Uterus (tissue), 2 donors: ENCODE results near the gene EEF1AKMT3.

Experiments used
- POLR2A ChIP-seq, 2 donors: fragments of 450-650 bp; IDR thresholded peaks; one replicate each; pipeline ENCODE4 v1.6.1; 2016; ENCODE audit warnings: antibody characterized with exemption in 2 of 2, mild to moderate bottlenecking in 1 of 2, moderate library complexity in 1 of 2
- TF ChIP-seq, protein P1 (sequence below), 4 experiments: fragments of 200-600 bp in 2 of 4; fragments of 450-650 bp in 2 of 4; sonication (generic) in 2 of 4; IDR thresholded peaks; one replicate each; pipeline ENCODE4 v1.5.1; 2016 to 2019; ENCODE audit warnings: antibody characterized with exemption in 4 of 4, mild to moderate bottlenecking in 2 of 4, moderate library complexity in 1 of 4

- TF ChIP-seq, protein P1, sequence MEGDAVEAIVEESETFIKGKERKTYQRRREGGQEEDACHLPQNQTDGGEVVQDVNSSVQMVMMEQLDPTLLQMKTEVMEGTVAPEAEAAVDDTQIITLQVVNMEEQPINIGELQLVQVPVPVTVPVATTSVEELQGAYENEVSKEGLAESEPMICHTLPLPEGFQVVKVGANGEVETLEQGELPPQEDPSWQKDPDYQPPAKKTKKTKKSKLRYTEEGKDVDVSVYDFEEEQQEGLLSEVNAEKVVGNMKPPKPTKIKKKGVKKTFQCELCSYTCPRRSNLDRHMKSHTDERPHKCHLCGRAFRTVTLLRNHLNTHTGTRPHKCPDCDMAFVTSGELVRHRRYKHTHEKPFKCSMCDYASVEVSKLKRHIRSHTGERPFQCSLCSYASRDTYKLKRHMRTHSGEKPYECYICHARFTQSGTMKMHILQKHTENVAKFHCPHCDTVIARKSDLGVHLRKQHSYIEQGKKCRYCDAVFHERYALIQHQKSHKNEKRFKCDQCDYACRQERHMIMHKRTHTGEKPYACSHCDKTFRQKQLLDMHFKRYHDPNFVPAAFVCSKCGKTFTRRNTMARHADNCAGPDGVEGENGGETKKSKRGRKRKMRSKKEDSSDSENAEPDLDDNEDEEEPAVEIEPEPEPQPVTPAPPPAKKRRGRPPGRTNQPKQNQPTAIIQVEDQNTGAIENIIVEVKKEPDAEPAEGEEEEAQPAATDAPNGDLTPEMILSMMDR (IDR thresholded peaks at IDR 0.05): no peak
- TF ChIP-seq POLR2A (IDR thresholded peaks at IDR 0.05): no peak
These were observed 4.5 kb upstream of the EEF1AKMT3 start for GRCh38 chr12:57767876-57768275.
